Measurements from ENCODE around the gene KMO. TPM values are rescaled to one million over a fixed set of nuclear protein-coding genes. Genes with fewer than 3 reads are reported as not detected.

Gene KMO
- total RNA-seq, 1 experiment from 2014 or later = 1.2 TPM

GRCh38 chr1:241631674-241632073 lies 99.5 kb downstream of the KMO start:
- TF ChIP-seq CTCF (IDR thresholded peaks at IDR 0.05; ENCODE audit: unreplicated experiment) = no peak
- no peak for DNase-seq (ENCODE audit: unreplicated experiment)
- H3K4me1 Mint-ChIP-seq (ENCODE audit: insufficient read depth, unreplicated experiment) = peaks cover 65% of the 10 kb centered on the region
- peaks cover 95% of the 10 kb centered on the region for H3K36me3 Mint-ChIP-seq (ENCODE audit: insufficient read depth, unreplicated experiment)
- H3K27ac Mint-ChIP-seq (ENCODE audit: low read depth, unreplicated experiment) = peak overlapping the region; percentile 52
- no peaks in the 10 kb centered on the region for H3K9me3 Mint-ChIP-seq (ENCODE audit: unreplicated experiment)
- no peak overlapping the region for H3K4me3 Mint-ChIP-seq (ENCODE audit: unreplicated experiment)
- intact Hi-C loops (cut with micrococcal nuclease) = no loop called here
- no peaks in the 10 kb centered on the region for H3K27me3 Mint-ChIP-seq (ENCODE audit: insufficient read depth, unreplicated experiment)
- POLR2A ChIA-PET = interaction anchor here (0.8 to 1.7 kb wide), 3 partner anchors 9 to 151 kb away, joined by 3 to 4 read pairs (median 3); partner anchors contain the start of genes CHML and OPN3
- CTCF ChIA-PET = interaction anchor here (1.2 kb wide), 1 partner anchor 20 kb away, joined by 6 read pairs; no protein-coding TSS in a partner anchor
- no TSS peak for BruUV-seq (replicated peaks)

- CTCF ChIA-PET = interaction anchor here (0.7 to 7.1 kb wide), 11 partner anchors 22 to 745 kb away, joined by 3 to 69 read pairs (median 4); no protein-coding TSS in a partner anchor
- Mint-ChIP-seq H3K9me3 (ENCODE audit: unreplicated experiment) (no peaks in the 10 kb centered on the region), H3K4me3 (ENCODE audit: unreplicated experiment) (no peak overlapping the region)
These were observed 100.8 kb downstream of the KMO start for GRCh38 chr1:241632987-241633386.

GRCh38 chr1:241635556-241636152 lies 103.5 kb downstream of the KMO start:
- ChIA-PET POLR2A (interaction anchor here (0.6 to 4.4 kb wide), 5 partner anchors 23 to 1596 kb away, joined by 3 to 50 read pairs (median 3); partner anchors contain the start of gene EXO1), CTCF (interaction anchor here (0.8 to 7.1 kb wide), 11 partner anchors 8 to 203 kb away, joined by 3 to 69 read pairs (median 4); no protein-coding TSS in a partner anchor)
- Mint-ChIP-seq H3K4me1 (ENCODE audit: insufficient read depth, unreplicated experiment) (peaks cover 64% of the 10 kb centered on the region), H3K9me3 (ENCODE audit: unreplicated experiment) (no peaks in the 10 kb centered on the region), H3K36me3 (ENCODE audit: insufficient read depth, unreplicated experiment) (peaks cover 70% of the 10 kb centered on the region), H3K27me3 (ENCODE audit: insufficient read depth, unreplicated experiment) (no peaks in the 10 kb centered on the region), H3K4me3 (ENCODE audit: unreplicated experiment) (no peak overlapping the region), H3K27ac (ENCODE audit: low read depth, unreplicated experiment) (no peak overlapping the region)
- intact Hi-C loops (cut with micrococcal nuclease) = no loop called here
- BruUV-seq (replicated peaks) = no TSS peak
- TF ChIP-seq CTCF (IDR thresholded peaks at IDR 0.05; ENCODE audit: unreplicated experiment) = no peak
- no peak for DNase-seq (ENCODE audit: unreplicated experiment)

More at GRCh38 chr1:241632987-241633386, 100.8 kb downstream of the KMO start:
- POLR2A ChIA-PET = interaction anchor here (0.6 to 1.8 kb wide), 11 partner anchors 8 to 1622 kb away, joined by 3 to 5 read pairs (median 3); partner anchors contain the start of genes CEP170, EXO1, FH and SDCCAG8
- peaks cover 85% of the 10 kb centered on the region for H3K36me3 Mint-ChIP-seq (ENCODE audit: insufficient read depth, unreplicated experiment)
- TF ChIP-seq CTCF (IDR thresholded peaks at IDR 0.05; ENCODE audit: unreplicated experiment) = no peak
- H3K27ac Mint-ChIP-seq (ENCODE audit: low read depth, unreplicated experiment) = no peak overlapping the region
- intact Hi-C loops (cut with micrococcal nuclease) = no loop called here
- BruUV-seq (replicated peaks) = no TSS peak
- peaks cover 75% of the 10 kb centered on the region for H3K4me1 Mint-ChIP-seq (ENCODE audit: insufficient read depth, unreplicated experiment)
- no peak for DNase-seq (ENCODE audit: unreplicated experiment)
- H3K27me3 Mint-ChIP-seq (ENCODE audit: insufficient read depth, unreplicated experiment) = no peaks in the 10 kb centered on the region

GRCh38 chr1:241636291-241636690 lies 104.1 kb downstream of the KMO start:
- BruUV-seq (replicated peaks) = no TSS peak
- ChIA-PET CTCF (interaction anchor here (0.6 to 7.1 kb wide), 12 partner anchors 8 to 202 kb away, joined by 3 to 69 read pairs (median 3); no protein-coding TSS in a partner anchor), POLR2A (interaction anchor here (0.6 to 4.4 kb wide), 10 partner anchors 10 to 1595 kb away, joined by 3 to 50 read pairs (median 19); partner anchors contain the start of genes EXO1 and FH)
- H3K4me1 Mint-ChIP-seq (ENCODE audit: insufficient read depth, unreplicated experiment) = peaks cover 66% of the 10 kb centered on the region
- peak overlapping the region; percentile 75 for H3K4me3 Mint-ChIP-seq (ENCODE audit: unreplicated experiment)
- DNase-seq (ENCODE audit: unreplicated experiment) = no peak
- no peaks in the 10 kb centered on the region for H3K9me3 Mint-ChIP-seq (ENCODE audit: unreplicated experiment)
- peaks cover 67% of the 10 kb centered on the region for H3K36me3 Mint-ChIP-seq (ENCODE audit: insufficient read depth, unreplicated experiment)
- no peaks in the 10 kb centered on the region for H3K27me3 Mint-ChIP-seq (ENCODE audit: insufficient read depth, unreplicated experiment)
- TF ChIP-seq CTCF (IDR thresholded peaks at IDR 0.05; ENCODE audit: unreplicated experiment) = no peak
- peak overlapping the region; percentile 100 for H3K27ac Mint-ChIP-seq (ENCODE audit: low read depth, unreplicated experiment)
- intact Hi-C loops (cut with micrococcal nuclease) = no loop called here

All from MCF 10A (cell line).